BJ (cell line): ENCODE results near the gene NAA16. TPM values are rescaled to one million over a fixed set of nuclear protein-coding genes. Genes with fewer than 3 reads are reported as not detected.

Source experiments
- CTCF ChIA-PET: fragments of 350-600 bp; formaldehyde crosslinking; extraction: SDS; loops from one replicate; lab custom pipeline; 2021; ENCODE audit warnings: antibody characterized with exemption, inconsistent platforms; lab: Yijun Ruan, JAX
- POLR2A ChIA-PET: fragments of 300-600 bp; sonication (Branson Sonifier 250); formaldehyde crosslinking; extraction: SDS; loops from one replicate; lab custom pipeline; 2021; ENCODE audit warnings: antibody characterized with exemption; lab: Charles Lee
- DNase-seq: peaks from one replicate; pipeline ENCODE4 v3.0.0-alpha.2; 2011; ENCODE audit warnings: low read depth
- H3K27me3 ChIP-seq: 2 replicates; pipeline ENCODE4 v1.6.0; 2011; ENCODE audit warnings: low read length; ENCODE audit not compliant: control insufficient read depth, insufficient read depth
- H3K36me3 ChIP-seq: 2 replicates; pipeline ENCODE4 v1.5.1; 2011; ENCODE audit warnings: low read length; ENCODE audit not compliant: control insufficient read depth, insufficient read depth
- H3K4me3 ChIP-seq: 2 replicates; pipeline ENCODE4 v1.5.1; 2011; ENCODE audit warnings: low read depth, mild to moderate bottlenecking, control low read depth, low read length
- polyA plus RNA-seq: library from polyadenylated mRNA; depleted of rRNA; stranded (reverse); fragments of >200 nt; gene quantifications from 2 replicates; pipeline ENCODE4 v1.2.3, GENCODE V29; 2011
- TF ChIP-seq, protein P1 (sequence below): IDR thresholded peaks from 2 replicates; pipeline ENCODE4 v1.5.1; 2011; ENCODE audit warnings: low read depth, mild to moderate bottlenecking, control low read depth, inconsistent platforms, low read length, moderate library complexity; ENCODE audit not compliant: insufficient read depth

Gene NAA16
- polyA plus RNA-seq, 1 experiment = 4.8 TPM

DNA sequence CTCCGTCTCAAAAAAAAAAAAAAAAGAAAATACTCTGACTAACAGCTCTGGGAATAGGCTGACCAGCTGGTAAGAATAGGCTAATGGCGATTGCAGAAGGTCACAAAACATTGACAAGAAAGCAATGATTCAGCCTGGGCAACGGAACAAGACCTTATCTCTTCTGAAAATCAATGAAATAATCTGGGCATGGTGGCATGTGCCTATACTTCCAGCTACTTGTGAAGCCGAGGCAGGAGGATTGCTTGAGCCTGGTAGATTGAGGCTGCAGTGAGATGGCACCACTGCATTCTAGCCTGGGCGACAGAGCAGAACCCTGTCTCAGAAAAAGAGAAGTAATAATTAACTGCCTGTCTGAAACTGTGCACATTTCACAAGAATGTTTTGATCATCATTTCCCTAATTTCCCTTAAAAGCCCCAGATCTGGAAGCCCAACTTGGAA, 28.9 kb upstream of the NAA16 start:
- ChIA-PET CTCF (no interaction called here), POLR2A (no interaction called here)
- TF ChIP-seq, protein P1, sequence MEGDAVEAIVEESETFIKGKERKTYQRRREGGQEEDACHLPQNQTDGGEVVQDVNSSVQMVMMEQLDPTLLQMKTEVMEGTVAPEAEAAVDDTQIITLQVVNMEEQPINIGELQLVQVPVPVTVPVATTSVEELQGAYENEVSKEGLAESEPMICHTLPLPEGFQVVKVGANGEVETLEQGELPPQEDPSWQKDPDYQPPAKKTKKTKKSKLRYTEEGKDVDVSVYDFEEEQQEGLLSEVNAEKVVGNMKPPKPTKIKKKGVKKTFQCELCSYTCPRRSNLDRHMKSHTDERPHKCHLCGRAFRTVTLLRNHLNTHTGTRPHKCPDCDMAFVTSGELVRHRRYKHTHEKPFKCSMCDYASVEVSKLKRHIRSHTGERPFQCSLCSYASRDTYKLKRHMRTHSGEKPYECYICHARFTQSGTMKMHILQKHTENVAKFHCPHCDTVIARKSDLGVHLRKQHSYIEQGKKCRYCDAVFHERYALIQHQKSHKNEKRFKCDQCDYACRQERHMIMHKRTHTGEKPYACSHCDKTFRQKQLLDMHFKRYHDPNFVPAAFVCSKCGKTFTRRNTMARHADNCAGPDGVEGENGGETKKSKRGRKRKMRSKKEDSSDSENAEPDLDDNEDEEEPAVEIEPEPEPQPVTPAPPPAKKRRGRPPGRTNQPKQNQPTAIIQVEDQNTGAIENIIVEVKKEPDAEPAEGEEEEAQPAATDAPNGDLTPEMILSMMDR = no peak
- H3K27me3 ChIP-seq = no peaks in the 10 kb centered on the region
- no peak overlapping the region for H3K4me3 ChIP-seq
- H3K36me3 ChIP-seq = no peaks in the 10 kb centered on the region
- no peak for DNase-seq

DNA sequence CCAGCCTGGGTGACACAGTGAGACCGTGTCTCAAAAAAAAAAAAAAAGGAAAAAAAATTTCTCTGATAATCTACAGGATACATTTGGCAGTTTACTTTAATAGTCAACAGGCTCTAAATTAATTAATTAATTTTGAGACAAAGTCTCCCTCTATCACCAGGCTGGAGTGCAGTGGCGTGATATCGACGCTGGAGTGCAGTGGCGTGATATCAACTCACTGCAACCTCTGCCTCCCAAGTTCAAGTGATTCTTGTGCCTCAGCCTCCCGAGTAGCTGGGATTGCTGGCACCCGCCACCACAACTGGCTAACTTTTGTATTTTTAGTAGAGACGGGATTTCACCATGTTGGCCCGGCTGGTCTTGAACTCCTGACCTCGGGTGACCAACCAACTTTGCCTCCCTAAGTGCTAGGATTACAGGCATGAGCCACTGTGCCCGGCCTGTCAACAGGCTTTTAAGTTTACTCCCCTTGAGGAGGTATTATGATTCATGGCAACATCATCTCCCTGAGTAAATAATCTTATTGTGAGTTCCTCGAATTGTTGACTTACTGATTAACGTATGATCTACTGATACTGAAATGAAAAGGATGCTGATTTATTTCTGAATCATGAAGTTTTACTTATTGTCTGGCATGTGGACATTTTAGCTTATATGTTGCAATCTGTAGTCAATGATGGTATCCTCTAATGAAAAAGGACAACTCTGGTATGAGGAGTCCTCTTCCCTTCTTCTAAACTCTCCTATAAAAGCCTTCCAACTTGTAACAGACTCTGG, 26.4 kb upstream of the NAA16 start:
- no peaks in the 10 kb centered on the region for H3K27me3 ChIP-seq
- H3K36me3 ChIP-seq = no peaks in the 10 kb centered on the region
- TF ChIP-seq, protein P1 = no peak
- DNase-seq = peak; percentile 92
- POLR2A ChIA-PET = no interaction called here
- H3K4me3 ChIP-seq = no peak overlapping the region
- CTCF ChIA-PET = interaction anchor here (0.6 kb wide), 2 partner anchors 366 to 1916 kb away, joined by 3 read pairs; no protein-coding TSS in a partner anchor

DNA sequence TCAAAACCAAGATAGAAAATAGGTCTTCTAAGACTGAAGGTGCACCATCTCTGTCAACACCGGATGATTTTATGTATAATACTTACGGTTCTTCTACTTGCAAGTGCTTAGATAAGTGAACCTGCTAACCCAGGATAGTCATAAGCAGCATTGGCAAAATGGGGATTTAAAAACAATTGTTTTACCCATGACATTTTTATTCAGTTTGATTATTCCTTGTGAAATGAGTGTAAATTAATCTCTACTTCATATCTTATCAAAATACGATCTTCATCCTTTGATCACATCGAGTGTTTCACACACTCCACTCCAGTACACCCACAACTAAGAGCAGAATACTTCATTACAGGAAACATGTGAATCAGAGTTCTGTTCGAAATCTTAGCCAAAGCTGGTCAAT, 24.7 kb upstream of the NAA16 start:
- TF ChIP-seq, protein P1 = no peak
- Histone ChIP-seq H3K36me3 (no peaks in the 10 kb centered on the region), H3K27me3 (no peaks in the 10 kb centered on the region), H3K4me3 (no peak overlapping the region)
- DNase-seq = no peak
- POLR2A ChIA-PET = no interaction called here
- CTCF ChIA-PET = no interaction called here

DNA sequence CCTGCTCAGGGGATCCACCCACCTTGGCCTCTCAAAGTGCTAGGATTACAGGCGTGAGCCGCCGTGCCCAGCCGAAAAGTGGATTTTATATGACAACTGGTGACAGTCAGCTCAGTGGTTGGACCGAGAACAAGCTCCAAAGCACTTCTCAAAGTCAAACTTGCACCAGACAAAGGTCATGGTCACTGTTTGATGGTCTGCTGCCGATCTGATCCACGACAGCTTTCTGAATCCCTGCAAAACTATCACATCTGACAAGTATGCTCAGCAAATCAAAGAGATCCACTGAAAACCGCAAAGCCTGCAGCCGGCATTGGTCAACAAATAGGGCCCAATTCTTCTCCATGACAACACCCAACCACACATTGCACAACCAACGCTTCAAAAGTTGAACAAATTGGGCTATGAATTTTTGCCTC, 21.6 kb upstream of the NAA16 start:
- Histone ChIP-seq H3K27me3 (no peaks in the 10 kb centered on the region), H3K36me3 (no peaks in the 10 kb centered on the region), H3K4me3 (no peak overlapping the region)
- DNase-seq = no peak
- ChIA-PET CTCF (interaction anchor here (1.2 kb wide), 1 partner anchor 10 kb away, joined by 3 read pairs; no protein-coding TSS in a partner anchor), POLR2A (no interaction called here)
- TF ChIP-seq, protein P1 = no peak

DNA sequence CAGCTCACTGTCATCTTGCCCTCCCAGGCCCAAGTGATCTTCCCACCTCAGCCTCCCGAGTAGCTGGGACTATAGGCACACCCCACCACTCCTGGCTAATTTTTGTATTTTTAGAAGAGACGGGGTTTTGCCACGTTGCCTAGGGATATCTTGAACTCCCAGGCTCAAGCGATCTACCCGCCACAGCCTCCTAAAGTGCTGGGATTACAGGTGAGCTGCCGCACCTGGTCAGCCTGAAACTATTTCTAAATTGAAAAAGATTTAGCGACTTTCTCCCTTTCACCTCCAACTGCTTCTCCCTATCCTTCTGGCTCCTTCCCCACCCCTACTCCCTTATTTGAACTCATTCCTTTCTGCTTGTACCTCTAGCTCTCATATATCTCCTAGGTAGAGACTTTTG, 19.8 kb upstream of the NAA16 start:
- Histone ChIP-seq H3K27me3 (no peaks in the 10 kb centered on the region), H3K36me3 (no peaks in the 10 kb centered on the region), H3K4me3 (no peak overlapping the region)
- TF ChIP-seq, protein P1 = no peak
- POLR2A ChIA-PET = no interaction called here
- CTCF ChIA-PET = interaction anchor here (1.2 kb wide), 1 partner anchor 53 kb away, joined by 3 read pairs; no protein-coding TSS in a partner anchor
- DNase-seq = no peak
